ENCODE measurements around the gene ZC2HC1C.

Gene ZC2HC1C

GRCh38 chr14:75128596-75128990 is 59.2 kb downstream of the ZC2HC1C start:
- DNase-seq (ENCODE audit: insufficient read length, low spot score) = no peak
- no peak for FAIRE-seq
